Lower leg skin (tissue), 3 donors: ENCODE results near the gene SUOX.

Experiments used
- CTCF ChIP-seq, 3 donors: fragments of 450-650 bp; IDR thresholded peaks; one replicate each; pipeline ENCODE4 v1.5.1; 2016; ENCODE audit warnings: antibody characterized with exemption in 3 of 3, mild to moderate bottlenecking in 3 of 3, moderate library complexity in 2 of 3
- POLR2A ChIP-seq, 2 donors: fragments of 450-650 bp; IDR thresholded peaks; one replicate each; pipeline ENCODE4 v1.6.1; 2016 to 2017; ENCODE audit warnings: antibody characterized with exemption in 2 of 2, mild to moderate bottlenecking in 1 of 2, moderate library complexity in 1 of 2

DNA sequence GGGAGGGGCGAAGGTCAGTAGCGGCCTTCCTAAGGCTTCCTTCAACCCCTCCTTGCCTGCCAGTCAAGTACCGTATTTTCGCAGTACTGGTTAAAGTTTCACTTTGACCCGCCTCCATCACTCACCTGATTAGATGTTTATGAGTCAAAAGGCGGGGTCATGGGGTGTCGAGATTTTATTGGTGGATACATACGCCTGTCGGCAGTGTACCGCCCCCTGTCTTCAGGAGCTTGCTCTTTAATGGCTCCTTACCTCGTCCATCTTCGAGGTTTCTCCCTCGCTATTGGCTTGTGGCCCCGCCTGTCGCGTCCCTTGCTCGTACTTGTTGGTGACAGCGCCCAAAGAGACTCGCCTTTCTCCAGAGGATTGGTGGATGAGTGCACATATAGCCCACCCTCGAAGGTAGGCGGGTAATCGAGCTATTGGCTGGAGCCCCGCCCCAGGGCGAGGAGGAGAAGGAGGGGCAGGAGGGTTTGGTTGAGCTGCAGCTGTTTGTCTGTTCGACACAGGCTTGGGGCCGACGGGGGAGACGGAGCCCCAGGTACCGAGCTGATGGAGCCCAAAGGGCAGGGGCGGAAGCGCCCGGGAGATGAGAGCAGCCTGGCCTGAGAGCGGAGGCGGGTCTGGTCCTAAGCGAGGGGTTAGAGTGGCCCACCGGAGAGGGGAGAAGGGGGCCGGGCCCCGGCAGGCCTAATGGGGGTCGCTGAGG lies 23.3 kb upstream of the SUOX start, which contains the start of gene RAB5B:
- TF ChIP-seq POLR2A (IDR thresholded peaks at IDR 0.05) (peak in 1 of 2 donors; percentile 65), CTCF (IDR thresholded peaks at IDR 0.05) (no peak)
